Right lobe of liver (tissue), 6 donors: Measurements from ENCODE around the gene FLCN. TPM values are rescaled to one million over a fixed set of nuclear protein-coding genes. Genes with fewer than 3 reads are reported as not detected.

Experiments
- ATAC-seq, 4 donors: fragments of 200-7000 bp; cut with Tn5 transposase; one replicate each; pipeline ENCODE4 v1.9.1; 2020; ENCODE audit warnings: mild to moderate bottlenecking in 4 of 4, moderate library complexity in 4 of 4
- DNase-seq, 3 donors: peaks; one replicate each; pipeline ENCODE4 v3.0.0-alpha.2; 2020
- H3K27ac ChIP-seq, 3 donors: fragments of 200-600 bp; one replicate each; pipeline ENCODE4 v1.8.0; 2022
- H3K27me3 ChIP-seq, 2 donors: fragments of 200-600 bp; one replicate each; pipeline ENCODE4 v1.8.0; 2022
- H3K36me3 ChIP-seq, 4 donors: fragments of 200-600 bp; sonication (generic) in 1 of 4; one replicate each; pipeline versions ENCODE4 v1.5.1 to v1.8.0; 2017 to 2022; ENCODE audit warnings: control low read depth in 1 of 4
- H3K4me1 ChIP-seq, 4 donors: fragments of 200-600 bp; sonication (generic) in 1 of 4; one replicate each; pipeline versions ENCODE4 v1.5.1 to v1.8.0; 2017 to 2022; ENCODE audit warnings: control low read depth in 1 of 4
- H3K4me3 ChIP-seq, 3 donors: fragments of 200-600 bp; one replicate each; pipeline ENCODE4 v1.8.0; 2022
- H3K9me3 ChIP-seq, 4 donors: fragments of 200-600 bp; sonication (generic) in 1 of 4; one replicate each; pipeline versions ENCODE4 v1.5.1 to v1.8.0; 2017 to 2022; ENCODE audit warnings: control low read depth in 1 of 4
- CTCF ChIP-seq, 4 donors: fragments of 200-600 bp in 3 of 4; fragments of 450-650 bp in 1 of 4; IDR thresholded peaks; one replicate each; pipeline versions ENCODE4 v1.5.1 to v1.8.0; 2016 to 2022; ENCODE audit warnings: antibody characterized with exemption in 4 of 4, mild to moderate bottlenecking in 2 of 4
- POLR2A ChIP-seq: fragments of 450-650 bp; IDR thresholded peaks from one replicate; pipeline ENCODE4 v1.6.1; 2017; ENCODE audit warnings: antibody characterized with exemption, mild to moderate bottlenecking
- WGBS: methylation state at CpG from one replicate; pipeline ENCODE4 v1.1.6; 2018; ENCODE audit warnings: low coverage, low lambda C conversion rate; ENCODE audit not compliant: insufficient coverage; ENCODE audit errors: missing lambda C conversion rate; 5-methylcytosine and 5-hydroxymethylcytosine counted together
- intact Hi-C, 2 donors: fragments of 100-400 bp; cut with DNase I; formaldehyde crosslinking; loops; one replicate each; pipeline versions ENCODE4 v1.11.2 to v1.14.1; 2022
- total RNA-seq, 6 experiments: library from RNA; depleted of rRNA in 2 of 6; stranded (reverse); fragments of >200 nt in 2 of 6; fragmentation: NEBNext Ultra II Directional in 3 of 6; extraction: Animal tissue kit (Norgen Biotek cat#: 25700) in 3 of 6; gene quantifications; one replicate each; pipeline versions ENCODE4 v1.1.0 to v1.2.4, GENCODE V29; 2016 to 2023
- donor health status: DM: no; HTN: yes; CAD: no.
- donor health status: DM: no; HTN: no; CAD: no.
- donor health status: DM: no; HTN: no; CAD: no.
- donor health status: DM: no; HTN: yes; CAD: no.
- donor health status: DM: no; HTN: yes; CAD: no.

The FLCN gene
- total RNA-seq, 6 experiments from 2014 or later: 25.4 to 44.3 (median 35.9) TPM

GRCh38 chr17:17243163-17243562, 6.2 kb upstream of the FLCN start:
- H3K27me3 ChIP-seq: no peaks in the 10 kb centered on the region
- no peaks in the 10 kb centered on the region for H3K9me3 ChIP-seq
- H3K4me1 ChIP-seq: peaks cover 0 to 3% (median 0%) of the 10 kb centered on the region in 4 donors
- DNase-seq (peak in 1 of 3 donors; percentile 14), ATAC-seq (no peak)
- 87% methylated on average over 5 of the region's 6 CpGs for WGBS
- H3K36me3 ChIP-seq: peaks cover 0 to 21% (median 13%) of the 10 kb centered on the region in 4 donors
- no peak overlapping the region for H3K27ac ChIP-seq
- intact Hi-C loops: no loop called here
- TF ChIP-seq CTCF (IDR thresholded peaks at IDR 0.05): no peak
- TF ChIP-seq POLR2A: no peak
- H3K4me3 ChIP-seq: no peak overlapping the region

GRCh38 chr17:17242246-17242645, 5.3 kb upstream of the FLCN start:
- peak in 1 of 3 donors; percentile 35 for DNase-seq
- no CpG with 5 or more reads among the region's 7 CpGs for WGBS
- Histone ChIP-seq H3K36me3 (peaks cover 0 to 17% (median 9%) of the 10 kb centered on the region in 4 donors), H3K4me3 (no peak overlapping the region), H3K9me3 (no peaks in the 10 kb centered on the region), H3K27ac (no peak overlapping the region), H3K4me1 (peaks cover 0 to 5% (median 0%) of the 10 kb centered on the region in 4 donors), H3K27me3 (no peaks in the 10 kb centered on the region)
- no peak for ATAC-seq
- TF ChIP-seq POLR2A: no peak
- intact Hi-C loops: no loop called here

- 75% methylated on average over 4 of the region's 10 CpGs for WGBS
- Histone ChIP-seq H3K9me3 (no peaks in the 10 kb centered on the region), H3K27ac (no peak overlapping the region), H3K4me3 (no peak overlapping the region), H3K27me3 (no peaks in the 10 kb centered on the region), H3K4me1 (peaks cover 0 to 5% (median 0%) of the 10 kb centered on the region in 4 donors), H3K36me3 (peaks cover 0 to 11% (median 6%) of the 10 kb centered on the region in 4 donors)
- no peak for TF ChIP-seq POLR2A
- no peak for TF ChIP-seq CTCF (IDR thresholded peaks at IDR 0.05)
- no peak for ATAC-seq
- intact Hi-C loops: no loop called here
- peak in 1 of 3 donors; percentile 31 for DNase-seq
Observed at GRCh38 chr17:17241656-17242055, 4.7 kb upstream of the FLCN start.

- no peak for DNase-seq
Observed at GRCh38 chr17:17239832-17240231, 2.9 kb upstream of the FLCN start.

More at GRCh38 chr17:17239832-17240231, 2.9 kb upstream of the FLCN start:
- Histone ChIP-seq H3K4me3 (no peak overlapping the region), H3K4me1 (peaks cover 0 to 17% (median 6%) of the 10 kb centered on the region in 4 donors), H3K36me3 (no peaks in the 10 kb centered on the region), H3K27ac (no peak overlapping the region), H3K9me3 (no peaks in the 10 kb centered on the region), H3K27me3 (no peaks in the 10 kb centered on the region)
- no peak for ATAC-seq
- TF ChIP-seq POLR2A (no peak), CTCF (IDR thresholded peaks at IDR 0.05) (no peak)
- 47% methylated on average over 1 of the region's 1 CpG for WGBS
- intact Hi-C loops: no loop called here
